NCI-H748 (cell line): ENCODE results near the gene COX10.
"Not testable (repeated sequence)": the region's sequence is repeated elsewhere in the genome, so short reads cannot be mapped to it uniquely, and the experiment has no call there.

Source experiments
- DNase-seq: peaks from one replicate; lab custom pipeline; 2025; ENCODE audit not compliant: unreplicated experiment; lab: John Stamatoyannopoulos, UW

The COX10 gene

DNA sequence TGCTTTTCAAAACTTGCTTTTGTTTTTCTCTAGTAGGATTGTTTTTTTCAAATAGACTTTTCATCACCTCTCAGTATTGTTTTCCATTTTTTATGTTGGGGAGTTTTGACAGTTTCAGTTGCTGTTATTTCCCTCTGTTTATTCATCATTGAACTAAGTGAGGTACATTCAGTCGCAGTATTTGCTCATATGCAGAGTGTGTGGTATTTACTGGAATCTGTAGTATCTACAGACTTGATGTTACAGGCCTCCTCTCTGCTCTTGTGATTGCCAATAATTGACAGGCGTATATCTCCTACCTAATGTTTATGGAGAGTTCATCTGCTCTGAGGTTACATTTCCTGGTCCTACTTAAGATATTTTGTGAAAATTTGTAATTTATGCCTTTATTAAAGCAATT, 49.6 kb downstream of the COX10 start:
- no peak for DNase-seq

GRCh38 chr17:14119546-14119945, 50.2 kb downstream of the COX10 start:
- DNase-seq, result no peak

DNA sequence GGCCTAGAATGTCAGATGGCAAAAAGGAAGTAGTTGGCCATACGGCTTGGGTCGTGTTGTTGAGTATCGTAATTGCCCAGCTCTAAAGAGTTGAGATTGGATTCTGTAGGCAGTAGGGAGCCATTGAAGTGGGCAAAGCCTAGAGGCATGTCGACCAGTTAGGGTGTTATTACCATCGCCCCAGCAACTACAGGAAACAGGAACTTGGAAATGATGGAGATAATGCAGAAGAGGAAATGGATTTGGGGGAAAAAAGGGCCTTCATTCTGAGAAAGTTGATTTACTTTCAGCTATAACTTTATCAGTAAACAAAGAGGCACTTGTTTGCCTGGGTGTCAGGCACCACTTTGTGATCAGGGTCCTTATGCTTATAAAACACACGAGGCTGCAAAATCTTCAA, 52.6 kb downstream of the COX10 start:
- no peak for DNase-seq

GRCh38 chr17:14123619-14124278, 54.4 kb downstream of the COX10 start:
- no peak for DNase-seq

DNA sequence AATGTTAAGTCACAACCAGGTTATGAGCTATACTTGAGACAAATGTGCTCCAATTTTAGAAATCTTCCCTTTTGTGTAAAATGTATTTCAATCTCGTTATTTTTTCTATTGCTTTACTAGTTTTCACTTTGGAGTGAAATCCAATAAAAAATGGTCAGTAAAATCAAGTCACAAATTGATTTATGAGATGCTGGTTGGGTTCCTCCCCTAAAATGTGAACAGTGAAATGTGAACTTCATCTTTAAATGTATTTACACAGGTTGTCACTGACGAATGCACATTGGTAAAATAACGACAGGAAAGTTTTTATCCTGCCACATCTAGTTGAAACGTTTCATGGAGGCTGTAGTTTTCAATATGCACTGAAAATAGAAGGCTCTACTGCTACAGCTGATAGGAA, 55.5 kb downstream of the COX10 start:
- no peak for DNase-seq

- no peak for DNase-seq
These were observed 56.3 kb downstream of the COX10 start for GRCh38 chr17:14125518-14126137.

GRCh38 chr17:14133104-14133503, 63.8 kb downstream of the COX10 start:
- DNase-seq, result no peak

- DNase-seq, result no peak
These were observed 65.2 kb downstream of the COX10 start for GRCh38 chr17:14134456-14134855.

DNA sequence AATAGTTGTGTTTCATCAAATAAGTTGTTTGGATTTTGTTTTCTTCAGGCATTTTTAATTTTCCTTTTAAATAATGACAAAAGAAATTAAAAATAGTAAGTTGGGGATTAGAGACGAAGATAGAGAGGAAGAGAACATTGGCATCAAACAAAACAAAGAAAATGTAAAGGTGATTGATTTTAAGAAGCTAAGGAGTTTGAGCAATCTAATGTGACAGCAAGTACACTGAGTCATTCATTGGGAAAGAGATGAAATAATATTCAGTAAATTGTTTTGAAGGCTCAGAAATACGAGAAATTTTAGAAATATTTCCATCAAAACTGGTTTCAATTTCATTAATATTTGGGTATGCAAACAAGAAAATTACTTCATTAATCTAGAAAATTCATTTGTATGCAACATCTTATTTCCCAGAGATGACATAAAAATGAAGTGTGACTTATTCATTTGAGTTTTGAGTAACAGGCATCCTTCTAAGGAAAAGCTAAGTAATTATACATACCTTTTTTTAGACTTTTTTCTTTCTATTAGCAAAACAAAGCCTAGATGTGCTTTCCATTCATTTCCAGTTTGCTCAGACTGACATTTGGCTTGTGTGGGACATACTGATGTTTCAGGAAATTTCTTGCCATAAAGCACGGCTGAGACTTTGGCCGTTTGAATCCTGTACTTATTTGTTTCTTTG, 66.7 kb downstream of the COX10 start:
- no peak for DNase-seq

GRCh38 chr17:14138649-14139048, 69.3 kb downstream of the COX10 start:
- DNase-seq, result no peak

DNA sequence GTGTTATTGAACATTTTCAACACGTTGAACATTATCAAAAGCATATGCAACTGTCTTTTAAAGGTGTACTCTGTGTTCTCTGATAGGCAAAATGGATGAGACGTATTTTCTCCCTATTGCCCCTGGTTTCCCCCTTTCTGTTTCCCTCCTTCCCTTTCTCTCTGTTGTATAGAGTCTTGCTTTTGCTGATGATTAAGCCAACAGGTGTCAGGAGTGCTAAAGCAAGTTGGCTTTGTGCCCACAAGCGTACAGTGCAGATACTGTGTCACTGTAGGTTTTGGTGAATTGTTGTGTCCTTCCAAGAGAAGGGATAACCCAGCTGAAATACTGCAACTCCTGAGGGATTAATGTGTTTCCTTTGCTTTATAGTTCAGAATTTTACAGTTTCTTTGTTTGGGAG, 74.4 kb downstream of the COX10 start:
- DNase-seq, result peak; percentile 41

GRCh38 chr17:14144508-14144907, 75.2 kb downstream of the COX10 start:
- DNase-seq, result no peak

- no peak for DNase-seq
These were observed 80.4 kb downstream of the COX10 start for GRCh38 chr17:14149751-14150150.

GRCh38 chr17:14150619-14151018, 81.3 kb downstream of the COX10 start:
- no peak for DNase-seq

- no peak for DNase-seq
These were observed 83.4 kb downstream of the COX10 start for GRCh38 chr17:14152721-14153120.

DNA sequence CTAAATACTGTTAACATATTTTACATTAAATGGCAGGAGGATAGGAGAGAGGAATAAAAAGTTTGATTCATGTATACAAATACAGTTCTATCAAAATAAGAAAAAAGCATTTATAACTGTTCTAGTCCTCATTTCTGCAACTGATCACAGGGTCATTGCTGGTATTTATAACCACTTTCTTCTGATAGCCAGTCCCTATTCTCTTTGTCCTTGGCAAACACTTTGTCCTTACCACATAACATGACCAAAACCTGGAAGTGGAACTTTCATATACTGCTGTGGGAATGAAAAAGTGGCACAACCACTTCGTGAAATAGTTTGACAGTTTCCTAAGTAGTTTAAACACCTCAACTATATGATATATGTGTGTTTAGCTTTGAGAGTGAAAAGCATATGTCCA, 84.1 kb downstream of the COX10 start:
- DNase-seq, result no peak

GRCh38 chr17:14156689-14157088, 87.4 kb downstream of the COX10 start:
- no peak for DNase-seq

- DNase-seq, result no peak
These were observed 88.5 kb downstream of the COX10 start for GRCh38 chr17:14157822-14158221.

DNA sequence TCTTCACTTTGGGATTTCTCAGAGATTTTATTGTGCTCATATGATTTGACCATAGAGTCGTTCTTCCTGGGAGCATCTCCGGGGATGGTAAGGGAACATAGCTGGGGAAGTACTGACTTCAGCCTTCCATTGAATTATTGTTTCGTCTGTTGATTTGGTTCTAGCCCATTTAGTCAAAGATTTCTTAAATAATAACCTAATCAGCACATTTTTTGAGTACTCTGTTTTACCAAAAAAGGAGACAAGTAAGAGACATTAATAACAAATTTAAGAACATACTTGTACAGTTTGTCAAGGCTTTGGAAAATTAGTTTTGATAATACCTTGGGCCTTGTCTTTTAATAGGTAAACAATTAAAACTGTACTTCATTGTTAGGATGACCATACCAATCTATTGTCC, 89.4 kb downstream of the COX10 start:
- no peak for DNase-seq

GRCh38 chr17:14161419-14161818, 92.1 kb downstream of the COX10 start:
- no peak for DNase-seq

GRCh38 chr17:14165616-14166015, 96.3 kb downstream of the COX10 start:
- no peak for DNase-seq

DNA sequence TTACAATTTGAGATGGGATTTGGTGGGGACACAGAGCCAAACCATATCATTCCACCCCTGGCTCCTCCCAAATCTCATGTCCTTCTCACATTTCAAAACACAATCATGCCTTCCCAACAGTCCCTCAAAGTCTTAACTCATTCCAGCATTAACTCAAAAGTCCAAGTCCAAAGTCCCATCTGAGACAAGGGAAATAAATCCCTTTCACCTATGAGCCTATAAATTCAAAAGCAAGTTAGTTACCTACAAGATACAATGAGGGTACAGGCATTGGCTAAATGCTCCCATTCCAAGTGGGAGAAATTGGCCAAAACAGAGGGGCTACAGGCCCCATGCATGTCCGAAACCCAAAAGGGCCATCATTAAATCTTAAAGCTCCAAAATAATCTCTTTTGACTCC, 98.5 kb downstream of the COX10 start:
- not testable (repeated sequence) for DNase-seq
